H1 (cell line): ENCODE results near the gene ARHGEF7. TPM values are rescaled to one million over a fixed set of nuclear protein-coding genes. Genes with fewer than 3 reads are reported as not detected.
A peak's percentile ranks its signal among the peaks of the same experiment; 100 is the strongest.

ENCODE experiments used
- CTCF ChIA-PET: fragments of 300-600 bp; sonication (Branson Sonifier 250); formaldehyde crosslinking; loops from one replicate; lab custom pipeline; 2021; ENCODE audit not compliant: partially characterized antibody; lab: Charles Lee
- POLR2A ChIA-PET: fragments of 300-600 bp; sonication (Branson Sonifier 250); formaldehyde crosslinking; loops from one replicate; lab custom pipeline; 2021; ENCODE audit warnings: inconsistent platforms; ENCODE audit not compliant: partially characterized antibody; lab: Charles Lee
- DNase-seq, 2 experiments: peaks; one replicate each; pipeline versions ENCODE4 v3.0.0 to v3.0.0-alpha.2; 2010 to 2022; ENCODE audit warnings: low spot score in 2 of 2, low read depth in 1 of 2, mixed read lengths in 1 of 2
- FAIRE-seq: peaks from 2 replicates; lab custom pipeline; 2011; peaks lifted over from hg19 to GRCh38; lab: Jason Lieb, UNC
- H2AFZ ChIP-seq: 2 replicates; pipeline ENCODE4 v1.8.1; 2012; ENCODE audit warnings: low read length, inconsistent platforms
- H2AK5ac ChIP-seq: 2 replicates; pipeline ENCODE4 v1.6.1; 2013; ENCODE audit warnings: low read depth, low read length
- H2BK120ac ChIP-seq: replicated peaks from 2 replicates; pipeline ENCODE3; 2013; ENCODE audit warnings: low read depth, low read length, inconsistent platforms
- H2BK12ac ChIP-seq: 2 replicates; pipeline ENCODE4 v1.6.1; 2013; ENCODE audit warnings: low read depth, low read length
- H2BK15ac ChIP-seq: 2 replicates; pipeline ENCODE4 v1.6.1; 2013; ENCODE audit warnings: low read length
- H2BK20ac ChIP-seq: 2 replicates; pipeline ENCODE4 v1.6.1; 2013; ENCODE audit warnings: low read length
- H2BK5ac ChIP-seq: 2 replicates; pipeline ENCODE4 v1.6.1; 2013; ENCODE audit warnings: low read depth, low read length
- H3K14ac ChIP-seq: 2 replicates; pipeline ENCODE4 v1.6.1; 2013; ENCODE audit warnings: inconsistent platforms; ENCODE audit not compliant: insufficient read length
- H3K18ac ChIP-seq: 2 replicates; pipeline ENCODE4 v1.6.1; 2013; ENCODE audit warnings: low read length; ENCODE audit errors: extremely low read depth
- H3K23ac ChIP-seq: 2 replicates; pipeline ENCODE4 v1.6.1; 2013; ENCODE audit warnings: inconsistent platforms; ENCODE audit not compliant: insufficient read length
- H3K23me2 ChIP-seq: 2 replicates; pipeline ENCODE4 v1.6.1; 2013; ENCODE audit warnings: low read depth, low read length
- H3K27ac ChIP-seq: 2 replicates; pipeline ENCODE4 v1.6.1; 2011; ENCODE audit warnings: low read depth, low read length, inconsistent platforms
- H3K27me3 ChIP-seq, 4 experiments: replicated peaks in 1 of 4; 1 replicate in 1 of 4; 2 replicates in 3 of 4; pipeline versions ENCODE4 v1.6.1 to v1.8.1; 2011 to 2013; ENCODE audit warnings: low read length in 3 of 4, mild to moderate bottlenecking in 3 of 4, inconsistent platforms in 2 of 4, mixed read lengths in 2 of 4, moderate library complexity in 1 of 4; ENCODE audit not compliant: control insufficient read depth in 3 of 4, insufficient read depth in 3 of 4; ENCODE audit errors: extremely low read depth in 1 of 4
- H3K36me3 ChIP-seq, 4 experiments: 2 replicates each; pipeline versions ENCODE4 v1.6.1 to v1.8.1; 2011 to 2013; ENCODE audit warnings: mild to moderate bottlenecking in 4 of 4, low read length in 3 of 4, moderate library complexity in 2 of 4, control low read depth in 1 of 4, inconsistent platforms in 1 of 4; ENCODE audit not compliant: insufficient read depth in 4 of 4, control insufficient read depth in 2 of 4
- H3K4ac ChIP-seq: replicated peaks from 2 replicates; pipeline ENCODE3; 2013; ENCODE audit warnings: low read length, low read depth, mixed read lengths, inconsistent platforms; ENCODE audit not compliant: insufficient read length
- H3K4me1 ChIP-seq, 4 experiments: replicated peaks in 1 of 4; 1 replicate in 1 of 4; 2 replicates in 3 of 4; pipeline versions ENCODE4 v1.6.1 to v1.8.1; 2011 to 2013; ENCODE audit warnings: low read length in 3 of 4, inconsistent platforms in 2 of 4, mixed read lengths in 1 of 4; ENCODE audit not compliant: insufficient read depth in 4 of 4, control insufficient read depth in 3 of 4
- H3K4me2 ChIP-seq, 2 experiments: 2 replicates each; pipeline versions ENCODE4 v1.6.1 to v1.8.1; 2011 to 2013; ENCODE audit warnings: low read depth in 2 of 2, low read length in 2 of 2, control low read depth in 1 of 2, inconsistent platforms in 1 of 2, mild to moderate bottlenecking in 1 of 2; ENCODE audit not compliant: insufficient read depth in 1 of 2
- H3K4me3 ChIP-seq, 4 experiments: fragments of 200-600, 300-600 bp in 1 of 4; sonication (generic), shearing (Covaris generic), sonication (Bioruptor Twin) in 1 of 4; 2 replicates each; pipeline versions ENCODE4 v1.5.1 to v1.8.1; 2011 to 2016; ENCODE audit warnings: low read length in 4 of 4, low read depth in 3 of 4, control low read depth in 2 of 4, inconsistent platforms in 2 of 4, mild to moderate bottlenecking in 2 of 4, mixed read lengths in 1 of 4, moderate library complexity in 1 of 4; ENCODE audit not compliant: insufficient read depth in 2 of 4; ENCODE audit errors: extremely low read depth in 1 of 4
- H3K56ac ChIP-seq: replicated peaks from 2 replicates; pipeline ENCODE3; 2013; ENCODE audit warnings: low read depth, mild to moderate bottlenecking, mixed read lengths, low read length, inconsistent platforms; ENCODE audit not compliant: insufficient read length
- H3K79me1 ChIP-seq: 2 replicates; pipeline ENCODE4 v1.6.1; 2013; ENCODE audit warnings: low read depth, low read length, control low read depth
- H3K79me2 ChIP-seq, 2 experiments: 2 replicates each; pipeline versions ENCODE4 v1.6.1 to v1.8.1; 2012 to 2013; ENCODE audit warnings: low read length in 2 of 2, mild to moderate bottlenecking in 2 of 2, inconsistent platforms in 1 of 2; ENCODE audit not compliant: insufficient read depth in 2 of 2, control insufficient read depth in 1 of 2
- H3K9ac ChIP-seq, 4 experiments: replicated peaks in 1 of 4; 1 replicate in 1 of 4; 2 replicates in 3 of 4; pipeline versions ENCODE4 v1.6.1 to v1.8.1; 2011 to 2013; ENCODE audit warnings: low read depth in 3 of 4, low read length in 3 of 4, control low read depth in 2 of 4, mild to moderate bottlenecking in 2 of 4, moderate library complexity in 2 of 4, inconsistent platforms in 1 of 4; ENCODE audit errors: extremely low read depth in 1 of 4
- H3K9me3 ChIP-seq, 2 experiments: 2 replicates each; pipeline versions ENCODE4 v1.6.1 to v1.8.1; 2012 to 2013; ENCODE audit warnings: mild to moderate bottlenecking in 2 of 2, moderate library complexity in 2 of 2, control low read depth in 1 of 2, inconsistent platforms in 1 of 2, low read depth in 1 of 2, low read length in 1 of 2, mixed read lengths in 1 of 2; ENCODE audit not compliant: insufficient read depth in 2 of 2
- H4K20me1 ChIP-seq, 2 experiments: replicated peaks in 1 of 2; 2 replicates each; pipeline versions ENCODE3 to v1.8.1; 2011 to 2013; ENCODE audit warnings: inconsistent platforms in 2 of 2, low read length in 2 of 2, mild to moderate bottlenecking in 1 of 2; ENCODE audit not compliant: insufficient read depth in 2 of 2, control insufficient read depth in 1 of 2
- H4K5ac ChIP-seq: 2 replicates; pipeline ENCODE4 v1.6.1; 2013; ENCODE audit warnings: low read length, low read depth, mixed read lengths, inconsistent platforms; ENCODE audit not compliant: insufficient read length
- H4K8ac ChIP-seq: 2 replicates; pipeline ENCODE4 v1.8.0; 2013; ENCODE audit warnings: mild to moderate bottlenecking, moderate library complexity, low read length, inconsistent platforms; ENCODE audit not compliant: insufficient read depth; ENCODE audit errors: extremely low read depth
- H4K91ac ChIP-seq: replicated peaks from 2 replicates; pipeline ENCODE3; 2013; ENCODE audit warnings: low read length, mixed read lengths, inconsistent platforms; ENCODE audit not compliant: insufficient read length
- BACH1 ChIP-seq: IDR thresholded peaks from 2 replicates; pipeline ENCODE4 v1.6.1; 2012; ENCODE audit warnings: low read length, improper control_type of control experiment
- CTBP2 ChIP-seq: IDR thresholded peaks from 2 replicates; pipeline ENCODE4 v1.7.0; 2011; ENCODE audit warnings: borderline replicate concordance, mild to moderate bottlenecking, moderate library complexity, mixed read lengths, low read length; ENCODE audit not compliant: insufficient read depth, insufficient read length
- JUND ChIP-seq: IDR thresholded peaks from 2 replicates; pipeline ENCODE4 v1.6.1; 2011; ENCODE audit warnings: mild to moderate bottlenecking, improper control_type of control experiment, low read length
- KDM1A ChIP-seq: fragments of 200-600, 300-600 bp; sonication (generic); IDR thresholded peaks from 2 replicates; pipeline ENCODE4 v1.7.1; 2016; ENCODE audit warnings: mild to moderate bottlenecking, low read length, borderline replicate concordance
- KDM5A ChIP-seq: fragments of 200-600 bp; IDR thresholded peaks from 2 replicates; pipeline ENCODE4 v1.7.1; 2012; ENCODE audit warnings: mild to moderate bottlenecking, low read length, inconsistent platforms, mixed read lengths
- POLR2AphosphoS5 ChIP-seq: IDR thresholded peaks from 2 replicates; pipeline ENCODE4 v1.6.1; 2011; ENCODE audit warnings: low read depth, low read length
- POU5F1 ChIP-seq: IDR thresholded peaks from 2 replicates; pipeline ENCODE4 v1.6.1; 2011; ENCODE audit warnings: low read depth, mild to moderate bottlenecking, low read length, moderate library complexity
- SP1 ChIP-seq: IDR thresholded peaks from 2 replicates; pipeline ENCODE4 v1.6.1; 2011; ENCODE audit warnings: low read depth, low read length
- YY1 ChIP-seq: IDR thresholded peaks from 2 replicates; pipeline ENCODE4 v1.6.1; 2011; ENCODE audit warnings: low read depth, mild to moderate bottlenecking, low read length
- ZNF274 ChIP-seq: IDR thresholded peaks from 2 replicates; pipeline ENCODE4 v1.7.0; 2012; ENCODE audit warnings: low read length, borderline replicate concordance; ENCODE audit errors: extremely low read depth
- WGBS, 2 experiments: shearing (Covaris generic) in 1 of 2; methylation state at CpG; one replicate each; pipeline versions ENCODE4 v1.1.6 to v1.1.7; 2013 to 2015; ENCODE audit warnings: low lambda C conversion rate in 2 of 2, mixed read lengths in 2 of 2, inconsistent platforms in 1 of 2, low coverage in 1 of 2, missing lambda C conversion rate in 1 of 2; ENCODE audit not compliant: insufficient replicate concordance in 2 of 2, insufficient coverage in 1 of 2, insufficient read length in 1 of 2; ENCODE audit errors: extremely low coverage in 1 of 2, missing lambda C conversion rate in 1 of 2; 5-methylcytosine and 5-hydroxymethylcytosine counted together
- polyA plus RNA-seq, 7 experiments: library from polyadenylated mRNA; depleted of rRNA in 3 of 7; stranded (reverse) in 5 of 7; unstranded in 2 of 7; fragments of >200 nt in 5 of 7; fragments of 200-250 nt in 2 of 7; gene quantifications; 1 replicate in 5 of 7; 2 replicates in 1 of 7; 4 replicates in 1 of 7; pipeline versions ENCODE4 v1.2.1 to v1.2.3, GENCODE V29; 2011 to 2013; ENCODE audit warnings: missing spikeins in 2 of 7, mixed read lengths in 2 of 7
- total RNA-seq: library from RNA; stranded (reverse); fragmentation: NEBNext Ultra II Directional; extraction: Animal tissue kit (Norgen Biotek cat#: 25700); gene quantifications from 2 replicates; pipeline ENCODE4 v1.2.1, GENCODE V29; 2021
- TF ChIP-seq, protein P1 (sequence below): IDR thresholded peaks from 2 replicates; pipeline ENCODE4 v1.6.1; 2012; ENCODE audit warnings: inconsistent platforms

The ARHGEF7 gene
- total and polyA plus RNA-seq, 2 of the 8 experiments (the other 6 are each of a cell fraction or from before 2014, with no cell fraction given): 26.2 to 56.5 TPM

DNA sequence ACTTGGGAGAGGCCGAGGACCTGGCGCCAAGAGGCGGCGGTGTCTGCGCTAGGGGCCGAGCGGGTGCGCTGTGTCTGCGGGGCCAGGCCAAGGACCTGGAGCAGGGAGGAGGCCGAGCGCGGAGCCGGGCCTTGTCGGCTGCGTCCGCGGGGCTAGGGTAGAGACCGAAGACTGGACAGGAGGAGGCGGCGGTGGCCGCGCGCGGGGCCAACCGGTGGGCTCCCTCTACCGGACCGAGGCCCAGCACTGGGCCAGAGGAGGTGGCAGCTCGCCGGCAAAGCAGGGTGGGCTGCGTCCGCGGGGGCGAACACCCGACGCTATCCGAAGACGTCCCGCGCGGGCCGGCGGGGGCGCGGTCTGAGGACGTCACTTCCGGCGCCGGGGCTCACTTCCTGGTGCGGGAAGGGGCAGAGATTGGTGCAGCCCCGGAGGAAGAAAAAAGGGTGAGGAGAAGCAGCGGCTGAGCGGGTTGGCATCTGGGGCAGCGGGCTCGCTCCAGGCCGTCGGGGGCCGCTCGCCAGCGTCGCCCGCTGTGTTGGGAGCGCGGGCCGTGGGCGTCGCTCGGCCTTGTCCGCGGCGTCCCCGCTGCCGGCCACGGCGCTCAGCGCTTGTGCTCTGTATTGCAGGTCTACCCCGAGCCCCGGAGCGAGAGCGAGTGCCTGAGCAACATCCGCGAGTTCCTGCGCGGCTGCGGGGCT, 38.3 kb downstream of the ARHGEF7 start:
- H3K23me2 ChIP-seq: peaks cover 2% of the 10 kb centered on the region; the same call in 1 of the 2 replicates
- H3K4ac ChIP-seq: no peak overlapping the region
- WGBS, 2 experiments: 1% methylated on average over 81 of the region's 84 CpGs; no CpG with 5 or more reads in 1 of the 2 experiments
- no peak overlapping the region for H3K23ac ChIP-seq
- peaks cover under 1 to 44% of the 10 kb centered on the region in 2 experiments; a peak in 3 of 4 replicates for H3K79me2 ChIP-seq
- peak overlapping the region; percentile 82 to 94 (median 89) for H3K9ac ChIP-seq
- H4K8ac ChIP-seq: peak overlapping the region; percentile 99
- H3K4me2 ChIP-seq: peak overlapping the region; percentile 65 to 94
- no peak overlapping the region for H2AK5ac ChIP-seq
- H3K14ac ChIP-seq: no peak overlapping the region
- H3K9me3 ChIP-seq: no peaks in the 10 kb centered on the region
- no peak overlapping the region for H2BK15ac ChIP-seq
- H4K5ac ChIP-seq: peak overlapping the region; percentile 58
- no peak overlapping the region for H2BK20ac ChIP-seq
- peak overlapping the region; percentile 88 for H2BK5ac ChIP-seq
- CTCF ChIA-PET: interaction anchor here (0.7 to 1.9 kb wide), 3 partner anchors 9 to 86 kb away, joined by 5 to 6 read pairs (median 6); no protein-coding TSS in a partner anchor
- peak; percentile 60 to 99 for DNase-seq
- no peak for FAIRE-seq
- H4K91ac ChIP-seq: peak overlapping the region; percentile 55
- no peaks in the 10 kb centered on the region for H3K79me1 ChIP-seq
- H3K18ac ChIP-seq: 0 out of 2 replicates have a peak overlapping the region, but pooled peaks have one; percentile 39
- no peak overlapping the region for H2BK120ac ChIP-seq
- H3K4me3 ChIP-seq: peak overlapping the region; percentile 73 to 86 (median 78)
- H3K27ac ChIP-seq: peak overlapping the region; percentile 89
- H3K56ac ChIP-seq: peak overlapping the region; percentile 74
- H3K4me1 ChIP-seq: peaks cover 0 to 6% (median 0%) of the 10 kb centered on the region in 4 experiments; a peak in 1 of 7 replicates
- no peak overlapping the region for H2BK12ac ChIP-seq
- peak overlapping the region; percentile 36; the same call in 1 of the 2 replicates for H2AFZ ChIP-seq
- H3K27me3 ChIP-seq: peaks cover 0 to 1% (median 0%) of the 10 kb centered on the region in 4 experiments; a peak in 1 of 7 replicates
- POLR2A ChIA-PET: interaction anchor here (0.8 to 1.7 kb wide), 4 partner anchors 12 to 77 kb away, joined by 3 read pairs; no protein-coding TSS in a partner anchor
- H4K20me1 ChIP-seq: peaks cover 5 to 6% of the 10 kb centered on the region in 2 experiments
- no peaks in the 10 kb centered on the region for H3K36me3 ChIP-seq
- TF ChIP-seq SP1 (0 out of 2 replicates have a peak, but pooled peaks have one; percentile 19), KDM1A (no peak), BACH1 (no peak), POLR2AphosphoS5 (peak; percentile 89), POU5F1 (no peak), KDM5A (peak; percentile 57; the same call in 1 of the 2 replicates), ZNF274 (no peak), JUND (0 out of 2 replicates have a peak, but pooled peaks have one; percentile 26), YY1 (no peak), CTBP2 (no peak)
- TF ChIP-seq, protein P1, sequence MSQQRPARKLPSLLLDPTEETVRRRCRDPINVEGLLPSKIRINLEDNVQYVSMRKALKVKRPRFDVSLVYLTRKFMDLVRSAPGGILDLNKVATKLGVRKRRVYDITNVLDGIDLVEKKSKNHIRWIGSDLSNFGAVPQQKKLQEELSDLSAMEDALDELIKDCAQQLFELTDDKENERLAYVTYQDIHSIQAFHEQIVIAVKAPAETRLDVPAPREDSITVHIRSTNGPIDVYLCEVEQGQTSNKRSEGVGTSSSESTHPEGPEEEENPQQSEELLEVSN: peak; percentile 23; the same call in 1 of the 2 replicates
